ENCODE results near the gene DDX52.

DDX52 gene

GRCh38 chr17:37651849-37652248, 8.6 kb upstream of the DDX52 start:
- TF ChIP-seq CTCF (conservative IDR thresholded peaks at IDR 0.05; ENCODE audit: low read depth, low read length), result no peak
- no peak for DNase-seq (ENCODE audit: low read depth)
- no peak overlapping the region for H3K4me3 ChIP-seq (ENCODE audit: low read depth, low read length)

- TF ChIP-seq CTCF (conservative IDR thresholded peaks at IDR 0.05; ENCODE audit: low read depth, low read length), result peak; percentile 70
- DNase-seq (ENCODE audit: low read depth), result peak; percentile 71
- no peak overlapping the region for H3K4me3 ChIP-seq (ENCODE audit: low read depth, low read length)
These were observed 7.3 kb upstream of the DDX52 start for GRCh38 chr17:37650419-37651003.

- peak; percentile 80 for DNase-seq (ENCODE audit: low read depth)
These were observed 5.3 kb upstream of the DDX52 start for GRCh38 chr17:37648555-37648954.

GRCh38 chr17:37647856-37648255, 4.6 kb upstream of the DDX52 start:
- DNase-seq (ENCODE audit: low read depth), result no peak
- no peak overlapping the region for H3K4me3 ChIP-seq (ENCODE audit: low read depth, low read length)
- TF ChIP-seq CTCF (conservative IDR thresholded peaks at IDR 0.05; ENCODE audit: low read depth, low read length), result no peak

More at GRCh38 chr17:37648555-37648954, 5.3 kb upstream of the DDX52 start:
- H3K4me3 ChIP-seq (ENCODE audit: low read depth, low read length), result no peak overlapping the region
- no peak for TF ChIP-seq CTCF (conservative IDR thresholded peaks at IDR 0.05; ENCODE audit: low read depth, low read length)

- no peak for TF ChIP-seq CTCF (conservative IDR thresholded peaks at IDR 0.05; ENCODE audit: low read depth, low read length)
- DNase-seq (ENCODE audit: low read depth), result no peak
- peak overlapping the region; percentile 77 for H3K4me3 ChIP-seq (ENCODE audit: low read depth, low read length)
These were observed 623 bp upstream of the DDX52 start for GRCh38 chr17:37643869-37644268.

GRCh38 chr17:37642681-37643080, 565 bp downstream of the DDX52 start:
- peak overlapping the region; percentile 77 for H3K4me3 ChIP-seq (ENCODE audit: low read depth, low read length)
- TF ChIP-seq CTCF (conservative IDR thresholded peaks at IDR 0.05; ENCODE audit: low read depth, low read length), result no peak
- DNase-seq (ENCODE audit: low read depth), result peak; percentile 61

GRCh38 chr17:37640015-37640414, 3.2 kb downstream of the DDX52 start:
- H3K4me3 ChIP-seq (ENCODE audit: low read depth, low read length), result no peak overlapping the region
- TF ChIP-seq CTCF (conservative IDR thresholded peaks at IDR 0.05; ENCODE audit: low read depth, low read length), result no peak
- no peak for DNase-seq (ENCODE audit: low read depth)

All from choroid plexus epithelial cell (primary cell).